ENCODE data around the gene DMRT3.

GRCh38 chr9:1039589-1039988 is 63.1 kb downstream of the DMRT3 start:
- TF ChIP-seq, protein P1, sequence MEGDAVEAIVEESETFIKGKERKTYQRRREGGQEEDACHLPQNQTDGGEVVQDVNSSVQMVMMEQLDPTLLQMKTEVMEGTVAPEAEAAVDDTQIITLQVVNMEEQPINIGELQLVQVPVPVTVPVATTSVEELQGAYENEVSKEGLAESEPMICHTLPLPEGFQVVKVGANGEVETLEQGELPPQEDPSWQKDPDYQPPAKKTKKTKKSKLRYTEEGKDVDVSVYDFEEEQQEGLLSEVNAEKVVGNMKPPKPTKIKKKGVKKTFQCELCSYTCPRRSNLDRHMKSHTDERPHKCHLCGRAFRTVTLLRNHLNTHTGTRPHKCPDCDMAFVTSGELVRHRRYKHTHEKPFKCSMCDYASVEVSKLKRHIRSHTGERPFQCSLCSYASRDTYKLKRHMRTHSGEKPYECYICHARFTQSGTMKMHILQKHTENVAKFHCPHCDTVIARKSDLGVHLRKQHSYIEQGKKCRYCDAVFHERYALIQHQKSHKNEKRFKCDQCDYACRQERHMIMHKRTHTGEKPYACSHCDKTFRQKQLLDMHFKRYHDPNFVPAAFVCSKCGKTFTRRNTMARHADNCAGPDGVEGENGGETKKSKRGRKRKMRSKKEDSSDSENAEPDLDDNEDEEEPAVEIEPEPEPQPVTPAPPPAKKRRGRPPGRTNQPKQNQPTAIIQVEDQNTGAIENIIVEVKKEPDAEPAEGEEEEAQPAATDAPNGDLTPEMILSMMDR (IDR thresholded peaks at IDR 0.05; ENCODE audit: low read depth, low read length) = no peak
- TF ChIP-seq EZH2phosphoT487 (IDR thresholded peaks at IDR 0.05; ENCODE audit: low read depth) = no peak
